ENCODE results near the gene OR6Q1. TPM values are rescaled to one million over a fixed set of nuclear protein-coding genes. Genes with fewer than 3 reads are reported as not detected.
A peak's percentile ranks its signal among the peaks of the same experiment; 100 is the strongest.

Gene OR6Q1
- total RNA-seq, 1 experiment from 2014 or later: not detected

GRCh38 chr11:58024601-58025091 lies 6.1 kb upstream of the OR6Q1 start:
- Histone ChIP-seq H3K27ac (ENCODE audit: low read depth, low read length, poor library complexity, severe bottlenecking) (peak overlapping the region; percentile 22), H3K4me1 (ENCODE audit: insufficient read depth, low read length, poor library complexity, severe bottlenecking) (peaks cover 9% of the 10 kb centered on the region), H3K27me3 (replicated peaks; ENCODE audit: insufficient read depth, low read depth, low read length, poor library complexity) (no peaks in the 10 kb centered on the region), H3K36me3 (ENCODE audit: insufficient read depth, low read length, poor library complexity, severe bottlenecking) (no peaks in the 10 kb centered on the region), H3K9me3 (ENCODE audit: low read depth, low read length, poor library complexity, severe bottlenecking) (no peaks in the 10 kb centered on the region), H3K4me3 (ENCODE audit: low read depth, low read length, poor library complexity, severe bottlenecking) (no peak overlapping the region)
- CTCF ChIA-PET: no interaction called here
- no TSS peak for BruUV-seq (replicated peaks)
- intact Hi-C loops (cut with micrococcal nuclease; ENCODE audit: unreplicated experiment): no loop called here
- TF ChIP-seq, protein P1, sequence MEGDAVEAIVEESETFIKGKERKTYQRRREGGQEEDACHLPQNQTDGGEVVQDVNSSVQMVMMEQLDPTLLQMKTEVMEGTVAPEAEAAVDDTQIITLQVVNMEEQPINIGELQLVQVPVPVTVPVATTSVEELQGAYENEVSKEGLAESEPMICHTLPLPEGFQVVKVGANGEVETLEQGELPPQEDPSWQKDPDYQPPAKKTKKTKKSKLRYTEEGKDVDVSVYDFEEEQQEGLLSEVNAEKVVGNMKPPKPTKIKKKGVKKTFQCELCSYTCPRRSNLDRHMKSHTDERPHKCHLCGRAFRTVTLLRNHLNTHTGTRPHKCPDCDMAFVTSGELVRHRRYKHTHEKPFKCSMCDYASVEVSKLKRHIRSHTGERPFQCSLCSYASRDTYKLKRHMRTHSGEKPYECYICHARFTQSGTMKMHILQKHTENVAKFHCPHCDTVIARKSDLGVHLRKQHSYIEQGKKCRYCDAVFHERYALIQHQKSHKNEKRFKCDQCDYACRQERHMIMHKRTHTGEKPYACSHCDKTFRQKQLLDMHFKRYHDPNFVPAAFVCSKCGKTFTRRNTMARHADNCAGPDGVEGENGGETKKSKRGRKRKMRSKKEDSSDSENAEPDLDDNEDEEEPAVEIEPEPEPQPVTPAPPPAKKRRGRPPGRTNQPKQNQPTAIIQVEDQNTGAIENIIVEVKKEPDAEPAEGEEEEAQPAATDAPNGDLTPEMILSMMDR (conservative IDR thresholded peaks at IDR 0.05; ENCODE audit: low read depth, low read length): no peak
- no peak for TF ChIP-seq EZH2 (IDR thresholded peaks at IDR 0.05; ENCODE audit: borderline replicate concordance, low read depth, low read length, poor library complexity, severe bottlenecking)
- POLR2A ChIA-PET (ENCODE audit: low non-redundant PET): no interaction called here
- peak; percentile 83 for DNase-seq (ENCODE audit: low spot score)

GRCh38 chr11:58027341-58027740 lies 3.4 kb upstream of the OR6Q1 start:
- ChIA-PET POLR2A (ENCODE audit: low non-redundant PET) (no interaction called here), CTCF (no interaction called here)
- H3K9me3 ChIP-seq (ENCODE audit: low read depth, low read length, poor library complexity, severe bottlenecking): no peaks in the 10 kb centered on the region
- H3K4me3 ChIP-seq (ENCODE audit: low read depth, low read length, poor library complexity, severe bottlenecking): no peak overlapping the region
- H3K27ac ChIP-seq (ENCODE audit: low read depth, low read length, poor library complexity, severe bottlenecking): no peak overlapping the region
- peaks cover 9% of the 10 kb centered on the region for H3K4me1 ChIP-seq (ENCODE audit: insufficient read depth, low read length, poor library complexity, severe bottlenecking)
- no peak for TF ChIP-seq EZH2 (IDR thresholded peaks at IDR 0.05; ENCODE audit: borderline replicate concordance, low read depth, low read length, poor library complexity, severe bottlenecking)
- TF ChIP-seq, protein P1 (conservative IDR thresholded peaks at IDR 0.05; ENCODE audit: low read depth, low read length): no peak
- BruUV-seq (replicated peaks): no TSS peak
- H3K36me3 ChIP-seq (ENCODE audit: insufficient read depth, low read length, poor library complexity, severe bottlenecking): no peaks in the 10 kb centered on the region
- DNase-seq (ENCODE audit: low spot score): no peak
- intact Hi-C loops (cut with micrococcal nuclease; ENCODE audit: unreplicated experiment): no loop called here
- H3K27me3 ChIP-seq (replicated peaks; ENCODE audit: insufficient read depth, low read depth, low read length, poor library complexity): no peaks in the 10 kb centered on the region

- intact Hi-C loops (cut with micrococcal nuclease; ENCODE audit: unreplicated experiment): no loop called here
- BruUV-seq (replicated peaks): no TSS peak
- Histone ChIP-seq H3K27ac (ENCODE audit: low read depth, low read length, poor library complexity, severe bottlenecking) (peak overlapping the region; percentile 29), H3K9me3 (ENCODE audit: low read depth, low read length, poor library complexity, severe bottlenecking) (peaks cover 7% of the 10 kb centered on the region), H3K27me3 (replicated peaks; ENCODE audit: insufficient read depth, low read depth, low read length, poor library complexity) (no peaks in the 10 kb centered on the region), H3K4me1 (ENCODE audit: insufficient read depth, low read length, poor library complexity, severe bottlenecking) (peaks cover 9% of the 10 kb centered on the region), H3K4me3 (ENCODE audit: low read depth, low read length, poor library complexity, severe bottlenecking) (no peak overlapping the region), H3K36me3 (ENCODE audit: insufficient read depth, low read length, poor library complexity, severe bottlenecking) (no peaks in the 10 kb centered on the region)
- ChIA-PET POLR2A (ENCODE audit: low non-redundant PET) (no interaction called here), CTCF (no interaction called here)
- no peak for DNase-seq (ENCODE audit: low spot score)
- no peak for TF ChIP-seq EZH2 (IDR thresholded peaks at IDR 0.05; ENCODE audit: borderline replicate concordance, low read depth, low read length, poor library complexity, severe bottlenecking)
- TF ChIP-seq, protein P1 (conservative IDR thresholded peaks at IDR 0.05; ENCODE audit: low read depth, low read length): no peak
Observed at GRCh38 chr11:58028687-58029411, 1.9 kb upstream of the OR6Q1 start.
